Measurements from ENCODE around the gene RDH14. TPM values are rescaled to one million over a fixed set of nuclear protein-coding genes. Genes with fewer than 3 reads are reported as not detected.

RDH14 gene
- total RNA-seq, 1 donor from 2014 or later = 42.6 TPM

DNA sequence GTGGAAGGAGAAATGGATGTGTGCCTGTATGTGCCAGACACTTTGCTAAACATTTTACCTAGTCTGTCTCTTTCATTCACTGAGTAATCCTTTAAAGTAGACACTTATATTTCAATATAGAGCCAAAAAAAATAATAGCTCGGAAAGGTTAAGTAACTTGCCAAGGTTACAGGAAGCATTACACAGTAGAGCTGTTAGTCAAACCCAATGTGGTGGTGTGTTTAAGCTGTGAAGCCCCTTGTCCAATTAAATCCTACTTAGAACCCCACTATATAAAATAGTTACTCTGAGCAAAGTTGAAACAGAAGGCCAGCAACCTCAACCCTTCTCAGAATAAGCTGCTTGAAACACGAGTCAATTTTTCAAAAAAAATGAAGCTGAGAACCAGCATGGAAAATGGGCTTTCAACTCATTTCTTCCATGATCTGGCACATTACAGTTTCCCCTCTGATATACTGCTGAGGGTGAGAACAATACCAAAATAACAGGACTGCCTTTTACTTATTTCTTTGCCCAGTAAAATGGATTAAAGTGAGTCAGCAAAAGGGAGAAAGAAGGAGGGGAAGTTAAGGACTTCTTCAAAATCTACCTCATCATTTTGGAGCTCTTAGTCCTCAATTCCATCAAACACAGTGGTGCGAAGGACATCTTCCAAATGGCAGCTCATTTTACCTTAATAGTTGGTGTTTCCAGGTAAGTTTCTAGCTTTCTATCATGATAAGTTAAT, 7.9 kb downstream of the RDH14 start:
- no peak for DNase-seq
- TF ChIP-seq, protein P1, sequence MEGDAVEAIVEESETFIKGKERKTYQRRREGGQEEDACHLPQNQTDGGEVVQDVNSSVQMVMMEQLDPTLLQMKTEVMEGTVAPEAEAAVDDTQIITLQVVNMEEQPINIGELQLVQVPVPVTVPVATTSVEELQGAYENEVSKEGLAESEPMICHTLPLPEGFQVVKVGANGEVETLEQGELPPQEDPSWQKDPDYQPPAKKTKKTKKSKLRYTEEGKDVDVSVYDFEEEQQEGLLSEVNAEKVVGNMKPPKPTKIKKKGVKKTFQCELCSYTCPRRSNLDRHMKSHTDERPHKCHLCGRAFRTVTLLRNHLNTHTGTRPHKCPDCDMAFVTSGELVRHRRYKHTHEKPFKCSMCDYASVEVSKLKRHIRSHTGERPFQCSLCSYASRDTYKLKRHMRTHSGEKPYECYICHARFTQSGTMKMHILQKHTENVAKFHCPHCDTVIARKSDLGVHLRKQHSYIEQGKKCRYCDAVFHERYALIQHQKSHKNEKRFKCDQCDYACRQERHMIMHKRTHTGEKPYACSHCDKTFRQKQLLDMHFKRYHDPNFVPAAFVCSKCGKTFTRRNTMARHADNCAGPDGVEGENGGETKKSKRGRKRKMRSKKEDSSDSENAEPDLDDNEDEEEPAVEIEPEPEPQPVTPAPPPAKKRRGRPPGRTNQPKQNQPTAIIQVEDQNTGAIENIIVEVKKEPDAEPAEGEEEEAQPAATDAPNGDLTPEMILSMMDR (IDR thresholded peaks at IDR 0.05; ENCODE audit: borderline replicate concordance) = no peak
- Histone ChIP-seq H3K27ac (replicated peaks) (peak overlapping the region; percentile 42), H3K4me3 (no peak overlapping the region), H3K27me3 (ENCODE audit: low read depth) (no peaks in the 10 kb centered on the region), H3K36me3 (peaks cover 15% of the 10 kb centered on the region), H3K4me1 (peaks cover 84% of the 10 kb centered on the region), H3K9me3 (replicated peaks) (no peaks in the 10 kb centered on the region)
- intact Hi-C loops (cut with micrococcal nuclease) = no loop called here

DNA sequence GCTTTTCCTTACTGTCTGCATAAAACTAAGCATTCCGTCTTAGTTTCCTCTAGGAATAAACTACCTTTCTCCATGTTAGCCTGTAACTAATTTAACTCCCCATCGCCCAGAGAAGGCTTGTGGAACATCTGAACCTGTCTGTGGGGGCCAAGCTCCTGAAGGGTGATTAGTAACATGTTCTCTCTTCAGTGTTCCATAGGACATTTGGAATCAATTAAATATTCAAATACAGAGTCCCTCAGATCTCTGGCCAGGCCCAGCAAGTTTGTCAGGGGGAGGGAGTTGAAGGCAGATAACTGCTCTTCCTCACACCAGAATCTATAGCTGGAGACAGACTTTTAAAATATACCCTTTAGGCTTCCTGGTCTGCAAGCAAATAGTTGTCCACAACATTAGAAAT, 8.8 kb downstream of the RDH14 start:
- DNase-seq = no peak
- Histone ChIP-seq H3K27ac (replicated peaks) (peak overlapping the region; percentile 42), H3K9me3 (replicated peaks) (no peaks in the 10 kb centered on the region), H3K27me3 (ENCODE audit: low read depth) (no peaks in the 10 kb centered on the region), H3K4me3 (no peak overlapping the region), H3K36me3 (peaks cover 15% of the 10 kb centered on the region), H3K4me1 (peaks cover 78% of the 10 kb centered on the region)
- intact Hi-C loops (cut with micrococcal nuclease) = no loop called here
- TF ChIP-seq, protein P1 (IDR thresholded peaks at IDR 0.05; ENCODE audit: borderline replicate concordance) = no peak

DNA sequence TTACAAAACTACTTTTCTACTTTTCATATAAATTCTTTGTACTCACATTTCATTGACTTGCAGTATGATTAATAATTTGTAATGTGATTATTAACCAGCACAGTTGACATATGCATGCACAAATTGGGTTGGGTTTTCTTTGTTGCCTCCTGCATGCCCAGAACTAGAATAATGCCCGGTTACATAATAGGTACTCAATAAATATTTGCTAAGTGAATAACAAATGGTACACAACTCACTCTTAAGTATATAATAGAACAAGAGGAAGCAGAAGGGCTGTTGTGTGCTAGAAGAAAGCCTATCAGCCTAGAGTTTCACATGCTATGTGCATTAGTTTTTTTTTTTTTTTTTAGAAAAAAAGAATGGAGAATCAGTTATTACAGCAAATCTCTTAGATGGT, 9.3 kb downstream of the RDH14 start:
- Histone ChIP-seq H3K27me3 (ENCODE audit: low read depth) (no peaks in the 10 kb centered on the region), H3K9me3 (replicated peaks) (no peaks in the 10 kb centered on the region), H3K4me1 (peaks cover 78% of the 10 kb centered on the region), H3K27ac (replicated peaks) (peak overlapping the region; percentile 42), H3K4me3 (no peak overlapping the region), H3K36me3 (peaks cover 15% of the 10 kb centered on the region)
- intact Hi-C loops (cut with micrococcal nuclease) = no loop called here
- DNase-seq = no peak
- TF ChIP-seq, protein P1 (IDR thresholded peaks at IDR 0.05; ENCODE audit: borderline replicate concordance) = no peak

DNA sequence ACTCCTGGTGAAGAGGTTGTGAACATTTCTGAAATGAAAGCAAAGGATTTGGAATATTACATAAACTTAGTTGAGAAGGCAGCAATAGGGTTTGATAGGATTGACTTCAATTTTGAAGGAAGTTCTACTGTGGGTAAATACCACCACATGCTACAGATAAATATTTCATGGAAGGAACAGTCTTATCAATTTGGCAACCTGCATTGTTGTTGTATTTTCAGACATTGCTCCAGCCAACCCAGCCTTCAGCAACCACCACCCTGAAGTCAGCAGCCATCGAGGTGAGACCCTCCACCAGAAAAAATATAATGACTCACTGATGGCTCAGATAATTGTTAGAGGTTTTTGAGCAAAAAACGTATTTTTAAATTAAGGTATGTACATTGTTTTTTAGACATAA, 10.0 kb downstream of the RDH14 start:
- H3K4me1 ChIP-seq = peaks cover 74% of the 10 kb centered on the region
- peak overlapping the region; percentile 1 for H3K27ac ChIP-seq (replicated peaks)
- TF ChIP-seq, protein P1 (IDR thresholded peaks at IDR 0.05; ENCODE audit: borderline replicate concordance) = no peak
- intact Hi-C loops (cut with micrococcal nuclease) = no loop called here
- H3K36me3 ChIP-seq = peaks cover 9% of the 10 kb centered on the region
- no peaks in the 10 kb centered on the region for H3K9me3 ChIP-seq (replicated peaks)
- H3K4me3 ChIP-seq = no peak overlapping the region
- no peaks in the 10 kb centered on the region for H3K27me3 ChIP-seq (ENCODE audit: low read depth)
- no peak for DNase-seq

DNA sequence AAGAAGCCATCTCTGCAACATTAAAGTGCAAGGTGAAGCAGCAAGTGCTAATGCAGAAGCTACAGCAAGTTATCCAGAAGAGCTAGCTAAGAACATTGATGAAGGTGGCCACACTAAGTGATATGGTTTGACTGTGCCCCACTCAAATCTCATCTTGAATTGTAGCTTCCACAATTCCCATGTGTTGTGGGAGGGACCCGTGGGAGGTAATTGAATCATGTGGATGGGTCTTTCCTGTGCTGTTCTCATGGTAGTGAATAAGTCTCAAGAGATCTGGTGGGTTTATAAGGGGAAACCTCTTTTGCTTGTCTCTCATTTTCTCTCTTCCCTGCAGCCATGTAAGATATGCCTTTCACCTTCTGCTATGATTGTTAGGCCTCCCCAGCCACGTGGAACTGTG, 11.4 kb downstream of the RDH14 start:
- Histone ChIP-seq H3K4me3 (no peak overlapping the region), H3K4me1 (peaks cover 67% of the 10 kb centered on the region), H3K27me3 (ENCODE audit: low read depth) (no peaks in the 10 kb centered on the region), H3K36me3 (no peaks in the 10 kb centered on the region), H3K27ac (replicated peaks) (no peak overlapping the region), H3K9me3 (replicated peaks) (no peaks in the 10 kb centered on the region)
- no peak for DNase-seq
- TF ChIP-seq, protein P1 (IDR thresholded peaks at IDR 0.05; ENCODE audit: borderline replicate concordance) = no peak
- intact Hi-C loops (cut with micrococcal nuclease) = no loop called here
